SK-N-SH treated with all-trans-retinoic acid at 6 μM for 48 hours (cell line): ENCODE results near the gene IPPK.

Experiments
- ATAC-seq: fragments of 200-7000 bp; cut with Tn5 transposase; 3 replicates; pipeline ENCODE4 v1.9.1; 2020; ENCODE audit warnings: mild to moderate bottlenecking, moderate library complexity
- ARNTL ChIP-seq: fragments of 450-650 bp; formaldehyde crosslinking; IDR thresholded peaks from 2 replicates; pipeline ENCODE4 v1.5.0; 2020; ENCODE audit warnings: low read depth, mild to moderate bottlenecking, moderate library complexity, borderline replicate concordance
- BACH2 ChIP-seq: fragments of 250-450 bp; sonication (Bioruptor Pico); IDR thresholded peaks from 2 replicates; pipeline ENCODE4 v1.9.0; 2021; ENCODE audit warnings: mild to moderate bottlenecking, borderline replicate concordance
- CSDC2 ChIP-seq: fragments of 250-450 bp; sonication (Bioruptor Pico); IDR thresholded peaks from 2 replicates; pipeline ENCODE4 v1.5.0; 2020; ENCODE audit warnings: mild to moderate bottlenecking, moderate library complexity
- CSRNP3 ChIP-seq: fragments of 250-450 bp; sonication (Bioruptor Pico); IDR thresholded peaks from 2 replicates; pipeline ENCODE4 v1.5.1; 2021; ENCODE audit warnings: mild to moderate bottlenecking, moderate library complexity
- ESRRG ChIP-seq: fragments of 250-450 bp; sonication (Bioruptor Pico); IDR thresholded peaks from 2 replicates; pipeline ENCODE4 v1.6.1; 2021; ENCODE audit warnings: mild to moderate bottlenecking
- ISL1 ChIP-seq: fragments of 250-450 bp; sonication (Bioruptor Pico); IDR thresholded peaks from 2 replicates; pipeline ENCODE4 v2.1.2; 2022; ENCODE audit warnings: mild to moderate bottlenecking, moderate library complexity
- OSR1 ChIP-seq: fragments of 250-450 bp; sonication (Bioruptor Pico); IDR thresholded peaks from 2 replicates; pipeline ENCODE4 v1.8.0; 2022; ENCODE audit warnings: moderate library complexity, mild to moderate bottlenecking, inconsistent platforms
- PPARA ChIP-seq: fragments of 250-450 bp; sonication (Bioruptor Pico); IDR thresholded peaks from 2 replicates; pipeline ENCODE4 v1.5.0; 2020; ENCODE audit warnings: mild to moderate bottlenecking, borderline replicate concordance
- SNAI2 ChIP-seq: fragments of 250-450 bp; sonication (Bioruptor Pico); IDR thresholded peaks from 2 replicates; pipeline ENCODE4 v1.5.0; 2020; ENCODE audit warnings: mild to moderate bottlenecking, moderate library complexity
- TCF4 ChIP-seq: fragments of 250-450 bp; sonication (Bioruptor Pico); IDR thresholded peaks from 2 replicates; pipeline ENCODE4 v1.8.0; 2021; ENCODE audit warnings: mild to moderate bottlenecking, moderate library complexity, borderline replicate concordance
- TOX ChIP-seq: fragments of 250-450 bp; sonication (Bioruptor Pico); IDR thresholded peaks from 2 replicates; pipeline ENCODE4 v1.8.0; 2021; ENCODE audit warnings: mild to moderate bottlenecking, moderate library complexity, borderline replicate concordance
- ZC3H10 ChIP-seq: fragments of 250-450 bp; sonication (Bioruptor Pico); IDR thresholded peaks from 2 replicates; pipeline ENCODE4 v1.5.1; 2021; ENCODE audit warnings: mild to moderate bottlenecking, moderate library complexity
- ZFP3 ChIP-seq: fragments of 250-450 bp; sonication (Bioruptor Pico); IDR thresholded peaks from 2 replicates; pipeline ENCODE4 v1.5.0; 2020; ENCODE audit warnings: mild to moderate bottlenecking, moderate library complexity
- ZFP30 ChIP-seq: fragments of 450-650 bp; formaldehyde crosslinking; IDR thresholded peaks from 2 replicates; pipeline ENCODE4 v1.5.0; 2022; ENCODE audit warnings: mild to moderate bottlenecking, moderate library complexity
- ZNF565 ChIP-seq: fragments of 450-650 bp; formaldehyde crosslinking; conservative IDR thresholded peaks from 2 replicates; pipeline ENCODE4 v1.5.0; 2020; ENCODE audit warnings: low read depth, mild to moderate bottlenecking, moderate library complexity
- ZNF70 ChIP-seq: fragments of 450-650 bp; formaldehyde crosslinking; IDR thresholded peaks from 2 replicates; pipeline ENCODE4 v1.5.0; 2020; ENCODE audit warnings: mild to moderate bottlenecking, moderate library complexity
- ZNF8 ChIP-seq: fragments of 450-650 bp; formaldehyde crosslinking; IDR thresholded peaks from 2 replicates; pipeline ENCODE4 v1.5.0; 2020; ENCODE audit warnings: mild to moderate bottlenecking, moderate library complexity
- TF ChIP-seq, protein P1 (sequence below): fragments of 250-450 bp; sonication (Bioruptor Pico); IDR thresholded peaks from 2 replicates; pipeline ENCODE4 v1.8.0; 2021; ENCODE audit warnings: low read depth, mild to moderate bottlenecking, moderate library complexity, borderline replicate concordance
- TF ChIP-seq, protein P2 (sequence below): fragments of 250-450 bp; sonication (Bioruptor Pico); IDR thresholded peaks from 2 replicates; pipeline ENCODE4 v1.5.1; 2020; ENCODE audit warnings: low read depth, mild to moderate bottlenecking, moderate library complexity
- TF ChIP-seq, protein P3 (sequence below): fragments of 250-450 bp; sonication (Bioruptor Pico); IDR thresholded peaks from 2 replicates; pipeline ENCODE4 v1.5.0; 2020; ENCODE audit warnings: mild to moderate bottlenecking, moderate library complexity
- TF ChIP-seq, protein P4 (sequence below): fragments of 250-450 bp; sonication (Bioruptor Pico); IDR thresholded peaks from 2 replicates; pipeline ENCODE4 v1.8.0; 2020; ENCODE audit warnings: mild to moderate bottlenecking, moderate library complexity, borderline replicate concordance

The IPPK gene

DNA sequence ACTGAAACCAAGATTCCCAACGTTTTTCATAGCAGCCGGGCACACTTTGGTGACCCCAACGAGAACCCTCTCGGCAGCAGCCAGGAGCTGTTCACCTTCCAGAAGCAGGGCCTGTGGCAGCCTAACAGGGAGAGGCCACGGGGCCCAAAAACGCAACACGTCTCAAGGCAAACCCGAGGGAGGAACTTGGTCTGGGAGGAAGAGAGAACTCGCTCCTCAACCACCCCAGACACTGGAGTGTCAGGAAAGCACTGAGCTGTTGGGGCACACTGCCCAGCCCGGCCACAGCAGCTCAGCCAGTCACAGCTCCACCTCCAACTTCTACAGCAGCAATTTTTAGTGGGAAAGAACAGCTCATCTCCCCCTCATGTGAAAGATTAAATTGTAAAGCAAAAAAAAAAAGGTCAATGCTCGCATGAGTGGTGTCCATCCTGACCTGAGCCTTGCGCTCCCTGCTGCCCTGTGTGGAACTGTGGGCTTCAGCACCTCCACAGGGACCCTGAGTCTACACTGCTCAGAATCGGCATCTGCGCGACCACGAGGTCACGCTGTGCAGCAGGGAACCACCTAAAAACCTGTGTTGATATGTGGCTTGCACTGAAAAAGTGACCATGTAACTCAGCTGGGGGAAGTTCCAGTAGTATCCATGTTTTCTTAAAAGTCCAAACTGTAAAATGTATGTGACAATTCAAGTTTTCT lies 55.0 kb downstream of the IPPK start:
- TF ChIP-seq PPARA, result no peak
- no peak for TF ChIP-seq TCF4 (CRISPR knock-in tag)
- no peak for TF ChIP-seq CSDC2
- no peak for TF ChIP-seq ZNF8
- TF ChIP-seq, protein P1, sequence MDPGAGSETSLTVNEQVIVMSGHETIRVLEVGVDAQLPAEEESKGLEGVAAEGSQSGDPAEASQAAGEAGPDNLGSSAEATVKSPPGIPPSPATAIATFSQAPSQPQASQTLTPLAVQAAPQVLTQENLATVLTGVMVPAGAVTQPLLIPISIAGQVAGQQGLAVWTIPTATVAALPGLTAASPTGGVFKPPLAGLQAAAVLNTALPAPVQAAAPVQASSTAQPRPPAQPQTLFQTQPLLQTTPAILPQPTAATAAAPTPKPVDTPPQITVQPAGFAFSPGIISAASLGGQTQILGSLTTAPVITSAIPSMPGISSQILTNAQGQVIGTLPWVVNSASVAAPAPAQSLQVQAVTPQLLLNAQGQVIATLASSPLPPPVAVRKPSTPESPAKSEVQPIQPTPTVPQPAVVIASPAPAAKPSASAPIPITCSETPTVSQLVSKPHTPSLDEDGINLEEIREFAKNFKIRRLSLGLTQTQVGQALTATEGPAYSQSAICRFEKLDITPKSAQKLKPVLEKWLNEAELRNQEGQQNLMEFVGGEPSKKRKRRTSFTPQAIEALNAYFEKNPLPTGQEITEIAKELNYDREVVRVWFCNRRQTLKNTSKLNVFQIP, result no peak
- TF ChIP-seq, protein P2, sequence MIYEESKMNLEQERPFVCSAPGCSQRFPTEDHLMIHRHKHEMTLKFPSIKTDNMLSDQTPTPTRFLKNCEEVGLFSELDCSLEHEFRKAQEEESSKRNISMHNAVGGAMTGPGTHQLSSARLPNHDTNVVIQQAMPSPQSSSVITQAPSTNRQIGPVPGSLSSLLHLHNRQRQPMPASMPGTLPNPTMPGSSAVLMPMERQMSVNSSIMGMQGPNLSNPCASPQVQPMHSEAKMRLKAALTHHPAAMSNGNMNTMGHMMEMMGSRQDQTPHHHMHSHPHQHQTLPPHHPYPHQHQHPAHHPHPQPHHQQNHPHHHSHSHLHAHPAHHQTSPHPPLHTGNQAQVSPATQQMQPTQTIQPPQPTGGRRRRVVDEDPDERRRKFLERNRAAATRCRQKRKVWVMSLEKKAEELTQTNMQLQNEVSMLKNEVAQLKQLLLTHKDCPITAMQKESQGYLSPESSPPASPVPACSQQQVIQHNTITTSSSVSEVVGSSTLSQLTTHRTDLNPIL (CRISPR knock-in tag), result no peak
- TF ChIP-seq ARNTL (CRISPR knock-in tag), result no peak
- no peak for TF ChIP-seq ZC3H10 (CRISPR knock-in tag)
- no peak for TF ChIP-seq ZNF70
- TF ChIP-seq BACH2 (CRISPR knock-in tag), result no peak
- TF ChIP-seq TOX (CRISPR knock-in tag), result no peak
- no peak for TF ChIP-seq CSRNP3
- no peak for TF ChIP-seq SNAI2 (CRISPR knock-in tag)
- no peak for TF ChIP-seq ESRRG (CRISPR knock-in tag)
- ATAC-seq, result no peak

DNA sequence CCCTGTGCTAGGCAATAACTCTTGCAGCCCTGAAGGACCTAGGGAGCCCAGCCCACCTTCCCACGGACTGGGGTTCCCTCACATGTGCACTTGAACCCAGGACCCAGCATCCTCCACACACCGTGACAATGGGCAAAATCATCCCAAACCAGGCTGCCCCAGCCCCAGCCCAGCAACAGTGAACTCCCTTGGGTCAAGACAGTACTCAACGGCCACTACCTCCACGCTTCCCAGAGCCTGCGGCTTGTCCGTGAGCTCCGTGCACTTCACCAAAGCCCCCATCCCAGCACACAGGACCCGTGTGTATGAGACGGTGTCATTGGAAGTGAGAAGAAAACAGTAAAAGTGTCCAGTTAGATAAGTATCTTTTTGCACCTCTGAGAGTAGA lies 55.8 kb downstream of the IPPK start:
- TF ChIP-seq ZFP30 (CRISPR knock-in tag) (no peak), CSDC2 (no peak), ZFP3 (no peak), ISL1 (CRISPR knock-in tag) (no peak), PPARA (no peak), ZNF565 (CRISPR knock-in tag) (no peak), ZNF70 (no peak)
- TF ChIP-seq, protein P3, sequence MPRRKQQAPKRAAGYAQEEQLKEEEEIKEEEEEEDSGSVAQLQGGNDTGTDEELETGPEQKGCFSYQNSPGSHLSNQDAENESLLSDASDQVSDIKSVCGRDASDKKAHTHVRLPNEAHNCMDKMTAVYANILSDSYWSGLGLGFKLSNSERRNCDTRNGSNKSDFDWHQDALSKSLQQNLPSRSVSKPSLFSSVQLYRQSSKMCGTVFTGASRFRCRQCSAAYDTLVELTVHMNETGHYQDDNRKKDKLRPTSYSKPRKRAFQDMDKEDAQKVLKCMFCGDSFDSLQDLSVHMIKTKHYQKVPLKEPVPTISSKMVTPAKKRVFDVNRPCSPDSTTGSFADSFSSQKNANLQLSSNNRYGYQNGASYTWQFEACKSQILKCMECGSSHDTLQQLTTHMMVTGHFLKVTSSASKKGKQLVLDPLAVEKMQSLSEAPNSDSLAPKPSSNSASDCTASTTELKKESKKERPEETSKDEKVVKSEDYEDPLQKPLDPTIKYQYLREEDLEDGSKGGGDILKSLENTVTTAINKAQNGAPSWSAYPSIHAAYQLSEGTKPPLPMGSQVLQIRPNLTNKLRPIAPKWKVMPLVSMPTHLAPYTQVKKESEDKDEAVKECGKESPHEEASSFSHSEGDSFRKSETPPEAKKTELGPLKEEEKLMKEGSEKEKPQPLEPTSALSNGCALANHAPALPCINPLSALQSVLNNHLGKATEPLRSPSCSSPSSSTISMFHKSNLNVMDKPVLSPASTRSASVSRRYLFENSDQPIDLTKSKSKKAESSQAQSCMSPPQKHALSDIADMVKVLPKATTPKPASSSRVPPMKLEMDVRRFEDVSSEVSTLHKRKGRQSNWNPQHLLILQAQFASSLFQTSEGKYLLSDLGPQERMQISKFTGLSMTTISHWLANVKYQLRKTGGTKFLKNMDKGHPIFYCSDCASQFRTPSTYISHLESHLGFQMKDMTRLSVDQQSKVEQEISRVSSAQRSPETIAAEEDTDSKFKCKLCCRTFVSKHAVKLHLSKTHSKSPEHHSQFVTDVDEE (CRISPR knock-in tag), result no peak
- TF ChIP-seq, all 23 proteins: peak for 0
- ATAC-seq, result no peak

- no peak for ATAC-seq
- TF ChIP-seq, protein P4, sequence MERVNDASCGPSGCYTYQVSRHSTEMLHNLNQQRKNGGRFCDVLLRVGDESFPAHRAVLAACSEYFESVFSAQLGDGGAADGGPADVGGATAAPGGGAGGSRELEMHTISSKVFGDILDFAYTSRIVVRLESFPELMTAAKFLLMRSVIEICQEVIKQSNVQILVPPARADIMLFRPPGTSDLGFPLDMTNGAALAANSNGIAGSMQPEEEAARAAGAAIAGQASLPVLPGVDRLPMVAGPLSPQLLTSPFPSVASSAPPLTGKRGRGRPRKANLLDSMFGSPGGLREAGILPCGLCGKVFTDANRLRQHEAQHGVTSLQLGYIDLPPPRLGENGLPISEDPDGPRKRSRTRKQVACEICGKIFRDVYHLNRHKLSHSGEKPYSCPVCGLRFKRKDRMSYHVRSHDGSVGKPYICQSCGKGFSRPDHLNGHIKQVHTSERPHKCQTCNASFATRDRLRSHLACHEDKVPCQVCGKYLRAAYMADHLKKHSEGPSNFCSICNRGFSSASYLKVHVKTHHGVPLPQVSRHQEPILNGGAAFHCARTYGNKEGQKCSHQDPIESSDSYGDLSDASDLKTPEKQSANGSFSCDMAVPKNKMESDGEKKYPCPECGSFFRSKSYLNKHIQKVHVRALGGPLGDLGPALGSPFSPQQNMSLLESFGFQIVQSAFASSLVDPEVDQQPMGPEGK (CRISPR knock-in tag), result no peak
- no peak for TF ChIP-seq ZNF565 (CRISPR knock-in tag)
- no peak for TF ChIP-seq BACH2 (CRISPR knock-in tag)
- TF ChIP-seq TOX (CRISPR knock-in tag), result no peak
- no peak for TF ChIP-seq ESRRG (CRISPR knock-in tag)
- TF ChIP-seq, protein P3 (CRISPR knock-in tag), result no peak
- TF ChIP-seq ZNF8, result no peak
- TF ChIP-seq OSR1 (CRISPR knock-in tag), result no peak
- no peak for TF ChIP-seq ARNTL (CRISPR knock-in tag)
- TF ChIP-seq ZC3H10 (CRISPR knock-in tag), result no peak
- TF ChIP-seq ZFP30 (CRISPR knock-in tag), result no peak
- no peak for TF ChIP-seq ZFP3
- TF ChIP-seq CSDC2, result no peak
- TF ChIP-seq SNAI2 (CRISPR knock-in tag), result no peak
- TF ChIP-seq, protein P1, result no peak
- TF ChIP-seq ISL1 (CRISPR knock-in tag), result no peak
- no peak for TF ChIP-seq TCF4 (CRISPR knock-in tag)
Observed at GRCh38 chr9:92613268-92614122, 56.4 kb downstream of the IPPK start.
